Measurements from ENCODE around the gene APBB2. TPM values are rescaled to one million over a fixed set of nuclear protein-coding genes. Genes with fewer than 3 reads are reported as not detected.
"Not testable (repeated sequence)": the region's sequence is repeated elsewhere in the genome, so short reads cannot be mapped to it uniquely, and the experiment has no call there.

APBB2 gene
- total RNA-seq, 4 donors from 2014 or later = 139 to 248 (median 203) TPM

DNA sequence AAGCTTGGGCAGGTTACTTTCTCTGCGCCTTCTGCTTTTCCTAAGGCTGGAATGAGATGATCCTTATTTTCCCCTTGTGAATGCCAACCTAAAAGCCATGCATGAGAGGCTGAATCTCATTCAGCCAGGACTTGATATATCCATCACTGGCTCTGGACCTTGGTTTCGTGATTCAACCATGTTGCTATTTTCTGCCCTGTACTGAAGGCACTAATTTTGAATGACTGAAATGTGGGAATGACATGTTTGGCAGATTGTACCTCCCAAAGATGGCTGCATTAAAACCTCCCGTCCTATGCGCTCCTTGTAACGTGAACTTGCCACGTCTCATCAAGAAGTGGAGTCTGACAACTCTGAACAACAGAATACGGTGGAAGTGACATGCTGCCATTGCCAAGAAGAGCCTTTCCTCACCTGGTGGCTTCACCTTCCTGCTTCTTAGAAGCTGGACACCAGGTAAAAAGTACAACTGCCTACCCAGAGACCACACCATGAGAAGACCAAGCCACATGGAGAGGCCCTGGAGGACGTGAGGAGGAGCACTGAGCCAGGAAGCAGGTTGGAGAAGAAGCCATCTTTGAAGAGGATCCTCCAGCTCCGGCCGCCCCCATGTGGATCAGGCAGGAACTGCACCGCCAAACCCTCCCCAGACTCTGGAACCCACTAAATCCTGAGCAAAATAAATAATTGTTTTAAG is 290.1 kb downstream of the APBB2 start:
- H3K4me3 ChIP-seq = no peak overlapping the region
- no peaks in the 10 kb centered on the region for H3K27me3 ChIP-seq
- WGBS, 2 donors = 76% methylated on average over 11 of the region's 11 CpGs
- no peak for TF ChIP-seq POLR2A (IDR thresholded peaks at IDR 0.05)
- TF ChIP-seq, protein P1, sequence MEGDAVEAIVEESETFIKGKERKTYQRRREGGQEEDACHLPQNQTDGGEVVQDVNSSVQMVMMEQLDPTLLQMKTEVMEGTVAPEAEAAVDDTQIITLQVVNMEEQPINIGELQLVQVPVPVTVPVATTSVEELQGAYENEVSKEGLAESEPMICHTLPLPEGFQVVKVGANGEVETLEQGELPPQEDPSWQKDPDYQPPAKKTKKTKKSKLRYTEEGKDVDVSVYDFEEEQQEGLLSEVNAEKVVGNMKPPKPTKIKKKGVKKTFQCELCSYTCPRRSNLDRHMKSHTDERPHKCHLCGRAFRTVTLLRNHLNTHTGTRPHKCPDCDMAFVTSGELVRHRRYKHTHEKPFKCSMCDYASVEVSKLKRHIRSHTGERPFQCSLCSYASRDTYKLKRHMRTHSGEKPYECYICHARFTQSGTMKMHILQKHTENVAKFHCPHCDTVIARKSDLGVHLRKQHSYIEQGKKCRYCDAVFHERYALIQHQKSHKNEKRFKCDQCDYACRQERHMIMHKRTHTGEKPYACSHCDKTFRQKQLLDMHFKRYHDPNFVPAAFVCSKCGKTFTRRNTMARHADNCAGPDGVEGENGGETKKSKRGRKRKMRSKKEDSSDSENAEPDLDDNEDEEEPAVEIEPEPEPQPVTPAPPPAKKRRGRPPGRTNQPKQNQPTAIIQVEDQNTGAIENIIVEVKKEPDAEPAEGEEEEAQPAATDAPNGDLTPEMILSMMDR (IDR thresholded peaks at IDR 0.05) = peak; percentile 66 to 83 (median 75)
- peaks cover 0 to 32% (median 0%) of the 10 kb centered on the region in 3 donors for H3K36me3 ChIP-seq
- H3K4me1 ChIP-seq = peaks cover 0 to 9% (median 0%) of the 10 kb centered on the region in 4 donors
- DNase-seq (ENCODE audit: low spot score in 2 of 2) = peak; percentile 28 to 53
- H3K27ac ChIP-seq = no peak overlapping the region
- H3K9me3 ChIP-seq = no peaks in the 10 kb centered on the region

DNA sequence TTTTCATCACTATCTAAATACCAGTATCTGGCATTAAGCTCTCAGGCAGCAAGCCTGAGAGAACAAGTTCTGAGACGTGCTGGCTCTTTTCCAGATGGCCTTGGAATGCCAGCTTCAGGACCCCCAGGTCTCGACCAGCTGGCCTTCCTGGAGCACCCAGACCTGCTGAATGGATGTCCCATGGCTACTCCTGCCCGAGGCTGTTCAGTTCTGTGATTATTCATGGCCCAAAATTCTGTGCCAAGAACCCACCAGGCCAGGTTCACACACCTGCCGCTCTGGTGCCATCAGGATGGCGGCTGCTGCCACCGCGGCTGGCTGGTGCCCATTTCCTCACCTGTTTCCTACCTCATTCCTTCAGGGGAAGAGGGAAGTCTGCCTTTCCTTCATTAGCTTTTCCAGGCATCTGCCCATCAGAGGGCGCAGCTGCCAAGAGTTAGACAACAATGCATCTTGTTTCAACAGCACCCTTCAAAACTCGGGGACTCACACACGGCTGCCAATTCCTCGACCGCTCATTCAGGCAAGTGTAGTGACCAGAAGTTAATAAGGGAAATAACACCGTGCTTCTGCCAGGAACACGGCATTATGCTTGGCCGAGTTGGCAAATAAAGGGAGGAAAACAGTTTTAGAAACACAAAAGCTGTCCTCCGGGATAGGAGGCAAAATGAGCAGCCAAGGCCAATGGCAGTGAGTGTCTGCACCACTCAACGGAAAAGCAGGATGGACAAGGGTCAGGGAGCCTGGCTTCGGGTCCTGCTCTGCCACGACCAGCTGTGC is 290.8 kb downstream of the APBB2 start:
- WGBS, 2 donors = 63 to 74% methylated on average over 17 to 19 of the region's 19 CpGs
- Histone ChIP-seq H3K27me3 (no peaks in the 10 kb centered on the region), H3K4me3 (no peak overlapping the region), H3K4me1 (peaks cover 0 to 14% (median 2%) of the 10 kb centered on the region in 4 donors), H3K36me3 (peaks cover 0 to 32% (median 0%) of the 10 kb centered on the region in 3 donors), H3K27ac (peak overlapping the region in 1 of 4 donors; percentile 24), H3K9me3 (no peaks in the 10 kb centered on the region)
- DNase-seq (ENCODE audit: low spot score in 2 of 2) = no peak
- TF ChIP-seq, protein P1 (IDR thresholded peaks at IDR 0.05) = no peak
- peak in 1 of 2 donors; percentile 29 for TF ChIP-seq EP300 (IDR thresholded peaks at IDR 0.05)

DNA sequence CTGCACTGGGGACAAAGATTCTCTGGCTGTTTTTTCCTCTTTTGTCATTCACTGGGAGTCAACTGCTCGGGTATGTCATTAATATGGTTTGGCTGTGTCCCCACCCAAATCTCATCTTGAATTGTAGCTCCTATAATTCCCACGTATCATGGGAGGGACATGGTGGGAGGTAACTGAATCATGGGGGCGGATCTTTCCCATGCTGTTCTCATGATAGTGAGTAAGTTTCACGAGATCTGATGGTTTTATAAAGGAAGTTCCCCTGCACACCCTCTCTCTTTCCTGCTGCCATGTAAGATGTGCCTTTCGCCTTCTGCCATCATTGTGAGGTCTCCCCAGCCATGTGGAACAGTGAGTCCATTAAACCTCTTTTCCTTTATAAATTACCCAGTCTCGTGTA is 294.4 kb downstream of the APBB2 start:
- not testable (repeated sequence) for H3K27ac ChIP-seq
- H3K4me1 ChIP-seq = peaks cover 0 to 24% (median 7%) of the 10 kb centered on the region in 4 donors
- 91 to 92% methylated on average over 6 of the region's 6 CpGs for WGBS, 2 donors

DNA sequence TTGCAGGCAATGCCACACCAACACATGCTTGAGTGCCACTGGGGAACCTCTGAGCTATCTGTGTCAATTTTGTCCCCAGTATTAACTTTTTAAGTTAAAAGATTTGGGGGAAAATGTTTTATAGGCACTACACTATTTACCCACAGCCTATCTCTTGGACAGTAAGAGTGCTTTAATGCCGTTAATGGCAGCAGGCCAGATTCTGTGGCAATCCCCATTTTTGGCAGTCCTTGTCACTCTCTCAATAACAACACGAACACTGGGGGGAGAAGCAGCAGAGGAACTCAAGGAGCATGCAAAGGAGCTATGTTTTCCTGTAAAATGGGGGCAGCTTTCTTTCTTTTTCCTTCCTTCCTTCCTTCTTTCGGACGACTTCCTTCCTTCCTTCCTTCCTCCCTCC is 296.0 kb downstream of the APBB2 start:
- 33 to 40% methylated on average over 4 of the region's 4 CpGs for WGBS, 2 donors
- Histone ChIP-seq H3K4me1 (peaks cover 0 to 24% (median 7%) of the 10 kb centered on the region in 4 donors), H3K27ac (no peak overlapping the region), H3K4me3 (no peak overlapping the region), H3K27me3 (no peaks in the 10 kb centered on the region), H3K36me3 (peaks cover 0 to 44% (median 0%) of the 10 kb centered on the region in 3 donors), H3K9me3 (no peaks in the 10 kb centered on the region)
- TF ChIP-seq POLR2A (IDR thresholded peaks at IDR 0.05) = no peak
- peak in 1 of 2 donors; percentile 52 for TF ChIP-seq EP300 (IDR thresholded peaks at IDR 0.05)
- TF ChIP-seq, protein P1 (IDR thresholded peaks at IDR 0.05) = no peak
- peak; percentile 46 to 76 for DNase-seq (ENCODE audit: low spot score in 2 of 2)

More for the DNA sequence above, 294.4 kb downstream of the APBB2 start:
- not testable (repeated sequence) for H3K27me3 ChIP-seq; H3K9me3 ChIP-seq; DNase-seq (ENCODE audit: low spot score in 2 of 2); H3K4me3 ChIP-seq
- H3K36me3 ChIP-seq = peaks cover 0 to 42% (median 0%) of the 10 kb centered on the region in 3 donors

DNA sequence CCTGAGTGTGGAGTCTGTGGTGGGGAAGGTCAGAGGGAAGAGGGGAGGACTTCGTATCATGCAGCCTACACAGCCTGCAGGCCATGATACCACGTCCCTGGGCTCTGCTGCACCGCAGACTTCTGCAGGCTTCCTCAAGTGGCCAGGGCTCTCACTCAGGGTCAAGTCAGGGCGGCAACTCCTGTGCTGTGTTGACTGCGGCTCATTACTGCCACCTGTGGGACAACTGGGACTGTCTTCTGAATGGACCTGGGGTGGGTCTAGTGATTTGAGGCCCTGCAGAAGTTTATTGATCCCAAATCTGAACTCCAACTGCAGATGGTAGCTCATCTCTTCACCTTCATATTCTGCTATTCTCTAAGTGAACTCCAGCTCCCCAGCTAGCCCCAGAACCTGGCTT is 297.5 kb downstream of the APBB2 start:
- Histone ChIP-seq H3K36me3 (peaks cover 0 to 40% (median 0%) of the 10 kb centered on the region in 3 donors), H3K4me3 (no peak overlapping the region), H3K27me3 (no peaks in the 10 kb centered on the region), H3K9me3 (no peaks in the 10 kb centered on the region), H3K27ac (no peak overlapping the region), H3K4me1 (peaks cover 0 to 24% (median 7%) of the 10 kb centered on the region in 4 donors)
- TF ChIP-seq, protein P1 (IDR thresholded peaks at IDR 0.05) = peak in 1 of 5 experiments; percentile 11
- TF ChIP-seq EP300 (IDR thresholded peaks at IDR 0.05) = no peak
- 80 to 81% methylated on average over 5 of the region's 5 CpGs for WGBS, 2 donors
- no peak for DNase-seq (ENCODE audit: low spot score in 2 of 2)

Data from tibial nerve (tissue), 4 donors.